NB4 (cell line): Measurements from ENCODE around the gene CALD1.

Experiments used
- CTCF ChIP-seq: IDR thresholded peaks from one replicate; pipeline ENCODE4 v1.5.1; 2012; ENCODE audit warnings: low read depth, low read length
- MYC ChIP-seq: IDR thresholded peaks from 2 replicates; pipeline ENCODE4 v1.6.1; 2011; ENCODE audit warnings: low read depth, low read length

- TF ChIP-seq MYC (no peak), CTCF (no peak)
Observed at GRCh38 chr7:134922720-134923704, 143.6 kb downstream of the CALD1 start.
